ENCODE data around the gene FN3KRP. TPM values are rescaled to one million over a fixed set of nuclear protein-coding genes. Genes with fewer than 3 reads are reported as not detected.

Gene FN3KRP
- total RNA-seq, 4 donors from 2014 or later, result 16.3 to 39.6 (median 26.8) TPM

DNA sequence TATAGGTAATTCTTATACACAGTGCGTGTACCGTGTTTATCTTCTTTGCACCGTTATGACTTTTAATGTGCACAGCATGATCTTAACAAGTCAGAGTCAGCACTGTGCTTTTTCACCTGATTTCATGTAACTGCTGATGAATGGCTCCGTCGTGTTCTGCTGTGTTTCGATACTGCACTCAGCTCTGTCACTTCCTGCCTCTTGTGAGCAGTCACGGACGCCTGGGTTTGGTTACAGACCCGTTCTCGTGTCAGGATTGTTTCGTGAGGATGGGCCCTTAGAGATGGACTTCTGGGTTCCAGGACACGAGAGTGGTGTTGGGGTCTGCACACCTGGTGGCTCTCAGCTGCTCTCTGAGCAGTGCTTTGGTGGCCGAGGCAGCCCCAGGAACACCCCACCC is 59.9 kb downstream of the FN3KRP start:
- intact Hi-C loops (cut with DNase I; ENCODE audit: low total_unique reads) (loop anchor here (10.0 kb wide), 1 partner anchor 112 kb away; no protein-coding TSS in a partner anchor), in situ Hi-C loops (cut with MboI; ENCODE audit: low pct_ligation_motif_present in 1 of 4, low pct_unique_long_range_greater_than_20kb in 1 of 4, low sequenced_read_pairs in 3 of 4) (no loop called here)
- no peak for DNase-seq
- Histone ChIP-seq H3K9me3 (no peaks in the 10 kb centered on the region), H3K27me3 (no peaks in the 10 kb centered on the region), H3K36me3 (no peaks in the 10 kb centered on the region), H3K4me1 (peaks cover 7 to 22% (median 9%) of the 10 kb centered on the region in 4 donors), H3K4me3 (no peak overlapping the region), H3K27ac (no peak overlapping the region)
- 90 to 93% methylated on average over 2 to 13 of the region's 13 CpGs for WGBS, 2 donors (ENCODE audit: low coverage in 1 of 2)
- TF ChIP-seq POLR2AphosphoS5 (IDR thresholded peaks at IDR 0.05), result no peak
- TF ChIP-seq POLR2A (IDR thresholded peaks at IDR 0.05), result no peak
- TF ChIP-seq, protein P1, sequence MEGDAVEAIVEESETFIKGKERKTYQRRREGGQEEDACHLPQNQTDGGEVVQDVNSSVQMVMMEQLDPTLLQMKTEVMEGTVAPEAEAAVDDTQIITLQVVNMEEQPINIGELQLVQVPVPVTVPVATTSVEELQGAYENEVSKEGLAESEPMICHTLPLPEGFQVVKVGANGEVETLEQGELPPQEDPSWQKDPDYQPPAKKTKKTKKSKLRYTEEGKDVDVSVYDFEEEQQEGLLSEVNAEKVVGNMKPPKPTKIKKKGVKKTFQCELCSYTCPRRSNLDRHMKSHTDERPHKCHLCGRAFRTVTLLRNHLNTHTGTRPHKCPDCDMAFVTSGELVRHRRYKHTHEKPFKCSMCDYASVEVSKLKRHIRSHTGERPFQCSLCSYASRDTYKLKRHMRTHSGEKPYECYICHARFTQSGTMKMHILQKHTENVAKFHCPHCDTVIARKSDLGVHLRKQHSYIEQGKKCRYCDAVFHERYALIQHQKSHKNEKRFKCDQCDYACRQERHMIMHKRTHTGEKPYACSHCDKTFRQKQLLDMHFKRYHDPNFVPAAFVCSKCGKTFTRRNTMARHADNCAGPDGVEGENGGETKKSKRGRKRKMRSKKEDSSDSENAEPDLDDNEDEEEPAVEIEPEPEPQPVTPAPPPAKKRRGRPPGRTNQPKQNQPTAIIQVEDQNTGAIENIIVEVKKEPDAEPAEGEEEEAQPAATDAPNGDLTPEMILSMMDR (IDR thresholded peaks at IDR 0.05), result no peak
- no peak for TF ChIP-seq EP300 (IDR thresholded peaks at IDR 0.05; ENCODE audit: low read depth)

Small RNAs within 50 kb of the gene (small RNA-seq; reads per million reads assigned to genes)
- 0 to 0.53 (median 0.06) reads per million in 4 donors for gene MIR4525

Other genes starting within 250 kb of the FN3KRP start
- 100 to 1,000 TPM in 2 of 4 donors, 10 to 100 TPM in 2; 41.2 to 216 (median 106) TPM for gene FOXK2, start 197.0 kb upstream of the FN3KRP start, total RNA-seq
- gene WDR45B, start 68.3 kb upstream of the FN3KRP start, total RNA-seq, result 100 to 1,000 TPM in 1 of 4 donors, 10 to 100 TPM in 3; 68.1 to 108 (median 83.6) TPM
- 10 to 100 TPM; 26.5 to 83.0 (median 59.6) TPM for gene RAB40B, start 18.0 kb upstream of the FN3KRP start, total RNA-seq
- 10 to 100 TPM; 11.2 to 33.0 (median 26.2) TPM for gene FN3K, start 18.9 kb downstream of the FN3KRP start, total RNA-seq
- 100 to 1,000 TPM in 1 of 4 donors, 10 to 100 TPM in 3; 38.6 to 104 (median 39.8) TPM for gene TBCD, start 35.4 kb downstream of the FN3KRP start, total RNA-seq
- gene ZNF750, start 123.3 kb downstream of the FN3KRP start, total RNA-seq, result not detected

Measured in transverse colon (tissue), 4 donors.